ENCODE results near the gene SLC38A3.
"Not testable (repeated sequence)": the region's sequence is repeated elsewhere in the genome, so short reads cannot be mapped to it uniquely, and the experiment has no call there.

The SLC38A3 gene

GRCh38 chr3:50242851-50243542 is 37.9 kb downstream of the SLC38A3 start:
- peaks cover 9% of the 10 kb centered on the region for H3K36me3 ChIP-seq (ENCODE audit: control insufficient read depth, insufficient read depth, low read length)
- H3K4me3 ChIP-seq (ENCODE audit: low read depth, low read length), result no peak overlapping the region
- peaks cover 68% of the 10 kb centered on the region for H3K4me1 ChIP-seq (ENCODE audit: control insufficient read depth, insufficient read depth, low read length)
- H3K27ac ChIP-seq (ENCODE audit: low read depth, low read length), result peak overlapping the region; percentile 99
- H3K9me3 ChIP-seq (ENCODE audit: control insufficient read depth, insufficient read depth, low read length), result no peaks in the 10 kb centered on the region
- no peaks in the 10 kb centered on the region for H3K27me3 ChIP-seq (ENCODE audit: control insufficient read depth, insufficient read depth, low read length)
- H3K9ac ChIP-seq (ENCODE audit: low read depth, low read length), result no peak overlapping the region

DNA sequence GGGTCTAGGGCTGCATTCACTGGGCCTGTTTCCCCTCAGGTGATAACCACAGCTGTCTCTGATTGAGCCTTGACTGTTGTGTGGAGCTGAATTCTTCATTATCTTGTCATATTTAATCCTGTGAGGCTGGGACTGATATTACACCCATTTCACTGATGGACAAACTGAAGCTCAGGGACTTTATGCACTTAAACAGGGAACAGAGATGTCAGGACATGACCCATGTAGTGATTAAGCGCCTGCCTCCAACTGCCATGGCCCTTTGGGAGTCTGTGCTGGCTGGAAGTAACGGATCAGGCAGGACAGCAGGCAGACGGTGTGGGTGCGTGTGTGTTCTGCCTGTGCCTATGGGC is 38.4 kb downstream of the SLC38A3 start:
- Histone ChIP-seq H3K4me3 (ENCODE audit: low read depth, low read length) (no peak overlapping the region), H3K9me3 (ENCODE audit: control insufficient read depth, insufficient read depth, low read length) (no peaks in the 10 kb centered on the region), H3K36me3 (ENCODE audit: control insufficient read depth, insufficient read depth, low read length) (peaks cover 9% of the 10 kb centered on the region), H3K9ac (ENCODE audit: low read depth, low read length) (no peak overlapping the region), H3K4me1 (ENCODE audit: control insufficient read depth, insufficient read depth, low read length) (peaks cover 68% of the 10 kb centered on the region), H3K27ac (ENCODE audit: low read depth, low read length) (peak overlapping the region; percentile 76), H3K27me3 (ENCODE audit: control insufficient read depth, insufficient read depth, low read length) (no peaks in the 10 kb centered on the region)

- H3K4me3 ChIP-seq (ENCODE audit: low read depth, low read length); H3K9me3 ChIP-seq (ENCODE audit: control insufficient read depth, insufficient read depth, low read length); H3K27me3 ChIP-seq (ENCODE audit: control insufficient read depth, insufficient read depth, low read length); H3K36me3 ChIP-seq (ENCODE audit: control insufficient read depth, insufficient read depth, low read length); H3K9ac ChIP-seq (ENCODE audit: low read depth, low read length): not testable (repeated sequence)
- Histone ChIP-seq H3K27ac (ENCODE audit: low read depth, low read length) (peak overlapping the region; percentile 95), H3K4me1 (ENCODE audit: control insufficient read depth, insufficient read depth, low read length) (peaks cover 55% of the 10 kb centered on the region)
Observed at GRCh38 chr3:50244813-50245212, 39.7 kb downstream of the SLC38A3 start.

- peak overlapping the region; percentile 31; the same call in 1 of the 2 replicates for H3K4me3 ChIP-seq (ENCODE audit: low read depth, low read length)
- H3K4me1 ChIP-seq (ENCODE audit: control insufficient read depth, insufficient read depth, low read length), result peaks cover 52% of the 10 kb centered on the region
- H3K27me3 ChIP-seq (ENCODE audit: control insufficient read depth, insufficient read depth, low read length), result no peaks in the 10 kb centered on the region
- H3K27ac ChIP-seq (ENCODE audit: low read depth, low read length), result peak overlapping the region; percentile 95
- peak overlapping the region; percentile 28; the same call in 1 of the 2 replicates for H3K9ac ChIP-seq (ENCODE audit: low read depth, low read length)
- peaks cover 9% of the 10 kb centered on the region for H3K36me3 ChIP-seq (ENCODE audit: control insufficient read depth, insufficient read depth, low read length)
- H3K9me3 ChIP-seq (ENCODE audit: control insufficient read depth, insufficient read depth, low read length), result no peaks in the 10 kb centered on the region
Observed at GRCh38 chr3:50245251-50245745, 40.2 kb downstream of the SLC38A3 start.

DNA sequence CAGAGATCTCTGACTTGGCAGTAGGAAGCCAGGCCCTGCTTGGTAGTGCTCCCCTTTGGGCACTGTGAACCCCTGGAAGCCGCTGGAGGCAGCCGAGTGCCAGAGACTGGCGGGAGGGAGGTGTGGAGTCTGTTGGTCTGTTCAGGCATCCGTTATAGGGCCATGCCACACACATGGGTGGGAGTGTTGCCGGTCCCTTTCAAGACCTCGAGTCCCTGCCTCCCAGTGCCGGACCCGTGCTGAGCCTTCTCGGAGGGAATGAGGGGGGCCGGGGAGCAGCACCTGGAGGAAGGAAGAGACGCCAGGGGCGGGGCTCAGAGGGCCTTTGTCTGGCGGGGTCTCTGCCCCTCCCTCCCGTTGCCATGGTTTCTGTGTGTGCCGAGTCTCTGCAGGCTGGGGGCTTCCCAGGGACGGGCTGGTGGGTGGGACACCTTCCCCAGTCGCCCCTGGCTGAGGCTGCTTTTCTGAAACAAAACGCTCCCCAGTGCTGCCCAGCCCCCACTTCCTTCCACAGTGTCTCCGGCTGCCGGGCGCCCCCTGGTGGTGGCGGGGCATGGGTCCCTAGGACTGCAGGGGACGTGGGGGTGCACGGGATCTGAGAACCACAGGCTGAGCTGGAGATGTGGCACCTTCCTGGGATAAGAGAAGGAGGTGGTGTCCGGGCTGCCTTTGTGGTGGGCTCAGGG is 40.9 kb downstream of the SLC38A3 start:
- Histone ChIP-seq H3K27me3 (ENCODE audit: control insufficient read depth, insufficient read depth, low read length) (no peaks in the 10 kb centered on the region), H3K4me3 (ENCODE audit: low read depth, low read length) (peak overlapping the region; percentile 31), H3K27ac (ENCODE audit: low read depth, low read length) (peak overlapping the region; percentile 95), H3K9ac (ENCODE audit: low read depth, low read length) (peak overlapping the region; percentile 46; the same call in 1 of the 2 replicates), H3K9me3 (ENCODE audit: control insufficient read depth, insufficient read depth, low read length) (no peaks in the 10 kb centered on the region), H3K4me1 (ENCODE audit: control insufficient read depth, insufficient read depth, low read length) (peaks cover 48% of the 10 kb centered on the region), H3K36me3 (ENCODE audit: control insufficient read depth, insufficient read depth, low read length) (peaks cover 9% of the 10 kb centered on the region)

DNA sequence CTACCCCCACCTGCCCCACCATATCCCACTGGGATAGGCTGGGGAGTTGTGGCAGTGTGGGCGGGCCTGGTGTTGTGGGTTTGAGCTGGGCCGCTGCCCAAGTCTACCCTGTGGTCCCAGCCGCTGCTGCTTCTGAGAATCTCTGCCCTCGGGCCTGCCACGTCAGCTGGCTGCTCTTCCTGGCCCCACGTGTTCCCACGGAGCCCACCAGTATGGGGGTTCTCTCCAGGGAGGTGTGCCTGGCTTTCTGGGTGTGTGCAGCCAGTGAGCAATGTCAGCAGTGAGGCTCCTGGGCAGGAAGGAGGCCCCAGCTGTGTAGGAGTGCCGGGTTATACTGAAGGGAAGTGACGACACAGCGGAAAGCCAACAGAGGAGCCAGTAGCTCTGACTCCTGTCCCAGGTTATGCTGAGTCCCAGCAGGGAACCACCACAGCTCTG is 41.5 kb downstream of the SLC38A3 start:
- peaks cover 44% of the 10 kb centered on the region for H3K4me1 ChIP-seq (ENCODE audit: control insufficient read depth, insufficient read depth, low read length)

DNA sequence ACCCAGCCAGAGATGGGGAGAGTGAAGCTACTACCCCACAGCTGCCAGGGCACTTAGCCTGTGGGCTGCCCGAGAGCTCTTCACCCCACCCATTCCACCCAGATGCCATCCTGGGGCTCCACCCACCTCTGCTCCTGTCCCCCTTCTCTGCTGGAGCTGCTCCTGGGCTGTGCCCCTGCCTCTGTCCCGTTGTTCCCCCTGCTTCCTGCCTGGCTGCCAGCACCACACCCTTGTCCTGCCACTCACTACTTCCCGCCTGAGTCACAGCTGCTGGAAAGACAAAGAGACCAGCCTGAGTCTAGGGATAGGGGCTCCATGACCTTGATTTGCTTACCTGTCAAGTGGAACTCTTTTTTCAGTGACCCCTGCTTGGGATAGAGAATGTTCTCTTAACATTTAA is 43.3 kb downstream of the SLC38A3 start:
- Histone ChIP-seq H3K27ac (ENCODE audit: low read depth, low read length) (no peak overlapping the region), H3K9me3 (ENCODE audit: control insufficient read depth, insufficient read depth, low read length) (no peaks in the 10 kb centered on the region), H3K27me3 (ENCODE audit: control insufficient read depth, insufficient read depth, low read length) (no peaks in the 10 kb centered on the region), H3K36me3 (ENCODE audit: control insufficient read depth, insufficient read depth, low read length) (peaks cover 31% of the 10 kb centered on the region), H3K4me1 (ENCODE audit: control insufficient read depth, insufficient read depth, low read length) (peaks cover 25% of the 10 kb centered on the region), H3K4me3 (ENCODE audit: low read depth, low read length) (no peak overlapping the region), H3K9ac (ENCODE audit: low read depth, low read length) (no peak overlapping the region)

More for the DNA sequence above, 41.5 kb downstream of the SLC38A3 start:
- Histone ChIP-seq H3K9ac (ENCODE audit: low read depth, low read length) (peak overlapping the region; percentile 46; the same call in 1 of the 2 replicates), H3K36me3 (ENCODE audit: control insufficient read depth, insufficient read depth, low read length) (peaks cover 14% of the 10 kb centered on the region), H3K27ac (ENCODE audit: low read depth, low read length) (peak overlapping the region; percentile 95), H3K9me3 (ENCODE audit: control insufficient read depth, insufficient read depth, low read length) (no peaks in the 10 kb centered on the region), H3K4me3 (ENCODE audit: low read depth, low read length) (no peak overlapping the region), H3K27me3 (ENCODE audit: control insufficient read depth, insufficient read depth, low read length) (no peaks in the 10 kb centered on the region)

- Histone ChIP-seq H3K9ac (ENCODE audit: low read depth, low read length) (no peak overlapping the region), H3K27ac (ENCODE audit: low read depth, low read length) (no peak overlapping the region), H3K27me3 (ENCODE audit: control insufficient read depth, insufficient read depth, low read length) (no peaks in the 10 kb centered on the region), H3K9me3 (ENCODE audit: control insufficient read depth, insufficient read depth, low read length) (no peaks in the 10 kb centered on the region), H3K4me1 (ENCODE audit: control insufficient read depth, insufficient read depth, low read length) (peaks cover 22% of the 10 kb centered on the region), H3K36me3 (ENCODE audit: control insufficient read depth, insufficient read depth, low read length) (peaks cover 36% of the 10 kb centered on the region), H3K4me3 (ENCODE audit: low read depth, low read length) (no peak overlapping the region)
Observed at GRCh38 chr3:50249457-50249856, 44.4 kb downstream of the SLC38A3 start.

- Histone ChIP-seq H3K9ac (ENCODE audit: low read depth, low read length) (no peak overlapping the region), H3K36me3 (ENCODE audit: control insufficient read depth, insufficient read depth, low read length) (peaks cover 45% of the 10 kb centered on the region), H3K27ac (ENCODE audit: low read depth, low read length) (no peak overlapping the region)
Observed at GRCh38 chr3:50250514-50250913, 45.4 kb downstream of the SLC38A3 start.

DNA sequence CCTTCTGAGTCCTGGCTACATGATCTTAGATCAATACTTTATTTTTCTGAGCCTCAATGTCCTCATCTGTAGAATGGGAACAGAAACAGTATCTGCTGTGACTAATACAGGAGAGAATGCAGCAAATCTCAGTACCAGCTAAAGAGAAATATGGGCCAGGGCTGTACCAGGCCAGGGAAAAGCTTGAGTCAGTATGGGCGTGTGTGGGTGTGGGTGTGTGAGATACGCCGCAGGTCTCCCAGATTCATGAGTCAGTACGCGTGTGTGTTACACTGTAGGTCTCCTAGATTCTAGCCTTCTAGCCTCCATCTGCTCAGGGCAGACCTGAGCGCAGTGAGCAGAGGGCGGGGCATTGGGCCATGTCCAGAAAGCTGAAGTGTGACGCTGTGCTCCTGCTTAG is 46.1 kb downstream of the SLC38A3 start:
- H3K9ac ChIP-seq (ENCODE audit: low read depth, low read length), result no peak overlapping the region
- H3K36me3 ChIP-seq (ENCODE audit: control insufficient read depth, insufficient read depth, low read length), result peaks cover 48% of the 10 kb centered on the region
- H3K4me3 ChIP-seq (ENCODE audit: low read depth, low read length), result no peak overlapping the region
- no peaks in the 10 kb centered on the region for H3K9me3 ChIP-seq (ENCODE audit: control insufficient read depth, insufficient read depth, low read length)
- peaks cover 12% of the 10 kb centered on the region for H3K4me1 ChIP-seq (ENCODE audit: control insufficient read depth, insufficient read depth, low read length)
- H3K27me3 ChIP-seq (ENCODE audit: control insufficient read depth, insufficient read depth, low read length), result no peaks in the 10 kb centered on the region
- no peak overlapping the region for H3K27ac ChIP-seq (ENCODE audit: low read depth, low read length)

More at GRCh38 chr3:50250514-50250913, 45.4 kb downstream of the SLC38A3 start:
- H3K9me3 ChIP-seq (ENCODE audit: control insufficient read depth, insufficient read depth, low read length), result no peaks in the 10 kb centered on the region
- H3K4me1 ChIP-seq (ENCODE audit: control insufficient read depth, insufficient read depth, low read length), result peaks cover 18% of the 10 kb centered on the region
- no peaks in the 10 kb centered on the region for H3K27me3 ChIP-seq (ENCODE audit: control insufficient read depth, insufficient read depth, low read length)
- H3K4me3 ChIP-seq (ENCODE audit: low read depth, low read length), result no peak overlapping the region

Data from HUES48 (cell line).